Melanocyte of skin (primary cell): Measurements from ENCODE around the gene CRABP2. TPM values are rescaled to one million over a fixed set of nuclear protein-coding genes. Genes with fewer than 3 reads are reported as not detected.

ENCODE experiments used
- total RNA-seq, 2 donors: library from RNA; depleted of rRNA; stranded (reverse); fragments of >200 nt; gene quantifications; 2 replicates each; pipeline ENCODE4 v1.2.3, GENCODE V29; 2012

CRABP2 gene
- 1 to 10 TPM in 1 of 2 donors, not detected in 1; 1.7 TPM for total RNA-seq

DNA sequence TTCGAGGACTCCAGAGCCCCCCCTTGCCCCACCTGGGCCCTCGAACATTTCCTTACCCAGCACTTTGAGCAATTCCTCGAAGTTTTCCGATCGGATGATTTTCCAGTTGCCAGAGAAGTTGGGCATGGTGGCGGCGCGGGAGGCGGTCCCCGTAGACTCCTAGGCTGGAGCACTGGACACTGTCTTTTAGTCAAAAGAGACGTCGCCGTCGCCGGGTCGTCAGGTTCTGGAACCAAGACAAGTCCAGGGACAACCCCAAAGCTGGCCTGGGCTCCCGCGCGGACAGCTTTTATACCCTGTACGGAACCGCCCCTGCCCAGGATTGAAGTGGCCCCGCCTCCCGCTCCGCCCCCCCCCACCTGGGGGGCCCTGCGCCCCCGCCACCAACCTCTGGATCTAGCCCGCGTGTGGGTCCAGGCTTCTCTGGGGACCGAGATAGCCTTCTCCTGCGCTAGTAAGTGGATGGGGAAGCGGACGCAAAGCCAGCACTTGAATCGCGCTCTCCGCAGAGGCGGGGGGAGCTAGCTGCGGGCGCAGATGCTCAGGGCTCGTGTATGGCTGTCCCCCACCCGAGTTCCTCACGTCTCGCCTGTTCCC is at the start of gene CRABP2:
TSS of gene CRABP2 (minus strand) at position 263 of the 597 bp plus-strand sequence. CDS start at position 126, 137 bp downstream.

DNA sequence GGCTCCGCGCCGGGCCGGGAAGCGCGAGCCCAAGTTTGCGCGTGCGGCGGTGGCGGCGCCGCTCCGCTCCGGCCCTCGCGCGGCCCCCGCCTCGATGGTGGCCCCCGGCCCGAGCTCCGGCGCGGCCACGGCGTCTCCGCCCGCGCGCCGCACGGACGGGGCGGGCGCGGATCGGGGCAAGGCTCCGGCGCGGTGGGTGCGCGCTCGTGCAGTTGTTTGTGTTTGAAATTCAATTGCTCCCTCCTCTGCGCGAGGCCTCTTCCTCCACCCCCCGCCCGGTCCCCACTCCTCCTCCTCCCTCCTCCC is 46.0 kb upstream of the CRABP2 start, which contains the start of gene HDGF:
TSS of gene HDGF (minus strand) at position 225 of the 306 bp plus-strand sequence. CDS start 246 bp downstream, outside the sequence.

DNA sequence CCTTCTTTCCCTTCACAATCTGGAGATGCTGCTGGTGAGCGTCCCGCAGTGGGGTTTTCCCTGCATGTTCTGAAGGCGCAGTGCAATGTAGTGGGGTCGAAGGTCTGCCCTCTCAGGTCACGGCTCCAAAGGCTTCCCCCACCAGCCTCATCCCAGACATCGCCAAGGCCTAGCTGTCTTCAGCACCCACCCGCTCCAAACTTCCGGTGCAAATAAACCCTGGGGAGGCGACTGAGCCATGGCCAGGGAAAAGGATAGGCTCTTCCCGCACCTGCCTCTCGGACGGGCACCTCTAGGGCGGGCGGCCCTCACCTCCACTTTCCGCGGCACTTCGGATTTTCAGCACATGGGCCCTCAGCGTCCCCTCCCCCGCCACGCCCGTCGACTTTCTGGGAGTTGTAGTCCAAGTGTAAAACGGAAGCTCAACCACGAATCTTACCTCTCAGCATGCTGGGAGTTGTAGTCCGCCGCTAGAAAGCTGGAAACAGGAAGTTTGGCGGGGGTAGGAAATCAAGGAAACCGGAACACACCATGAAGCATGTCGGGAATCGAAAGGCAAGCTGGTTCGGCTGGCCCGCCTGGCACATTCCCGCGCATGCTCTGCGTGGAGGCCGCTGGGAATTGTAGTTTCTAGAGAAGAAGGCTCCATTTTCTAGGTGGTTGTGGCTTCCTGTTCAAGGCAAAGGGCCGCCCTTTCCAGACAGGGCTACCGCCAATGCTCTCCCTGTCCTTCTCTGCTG is 35.5 kb upstream of the CRABP2 start, which contains the start of gene MRPL24:
TSS of gene MRPL24 (minus strand) at position 348 of the 740 bp plus-strand sequence. CDS start 2,384 bp downstream, outside the sequence.

DNA sequence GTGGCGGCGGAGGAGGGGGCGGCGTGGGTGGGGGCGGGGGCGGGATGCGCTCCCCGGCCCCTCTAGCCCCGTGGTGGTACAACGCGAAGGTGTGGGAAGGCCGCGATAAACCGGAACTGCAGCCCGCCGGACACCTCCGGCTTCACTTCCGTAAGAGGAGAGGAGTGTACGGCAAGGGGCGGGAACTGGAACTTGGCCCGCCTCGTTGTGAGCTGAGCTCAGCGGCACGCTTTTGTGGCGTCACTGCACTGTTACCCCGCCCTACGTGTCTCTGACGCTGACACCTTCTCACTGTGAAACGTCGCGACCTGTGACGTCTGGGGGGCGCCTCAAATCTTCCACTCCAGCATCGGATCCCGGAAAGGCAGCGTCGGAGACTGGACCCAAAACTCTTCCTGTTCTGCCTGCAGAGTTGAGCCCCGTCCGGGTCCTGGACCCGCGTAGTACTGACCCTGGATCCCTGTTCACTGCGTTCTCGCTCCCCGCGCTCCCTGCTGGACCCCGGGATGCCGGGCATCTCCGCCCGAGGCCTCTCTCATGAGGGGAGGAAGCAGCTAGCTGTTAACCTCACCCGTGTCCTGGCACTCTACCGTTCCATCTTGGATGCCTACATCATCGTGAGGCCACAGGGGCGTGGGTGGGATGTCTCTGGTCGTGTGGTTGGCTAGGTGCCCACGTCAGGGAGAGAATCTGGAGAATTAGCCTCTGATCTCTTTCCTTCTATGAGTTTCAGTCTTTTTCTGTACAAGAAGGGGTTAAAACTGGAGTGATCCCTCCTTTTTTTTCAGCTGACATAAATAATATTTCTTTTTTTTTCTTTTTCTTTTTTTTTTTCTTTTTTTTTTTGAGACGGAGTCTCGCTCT is 23.4 kb upstream of the CRABP2 start, which contains the start of gene ISG20L2:
TSS of gene ISG20L2 (minus strand) at position 168 of the 864 bp plus-strand sequence. CDS start 1,114 bp downstream, outside the sequence.

DNA sequence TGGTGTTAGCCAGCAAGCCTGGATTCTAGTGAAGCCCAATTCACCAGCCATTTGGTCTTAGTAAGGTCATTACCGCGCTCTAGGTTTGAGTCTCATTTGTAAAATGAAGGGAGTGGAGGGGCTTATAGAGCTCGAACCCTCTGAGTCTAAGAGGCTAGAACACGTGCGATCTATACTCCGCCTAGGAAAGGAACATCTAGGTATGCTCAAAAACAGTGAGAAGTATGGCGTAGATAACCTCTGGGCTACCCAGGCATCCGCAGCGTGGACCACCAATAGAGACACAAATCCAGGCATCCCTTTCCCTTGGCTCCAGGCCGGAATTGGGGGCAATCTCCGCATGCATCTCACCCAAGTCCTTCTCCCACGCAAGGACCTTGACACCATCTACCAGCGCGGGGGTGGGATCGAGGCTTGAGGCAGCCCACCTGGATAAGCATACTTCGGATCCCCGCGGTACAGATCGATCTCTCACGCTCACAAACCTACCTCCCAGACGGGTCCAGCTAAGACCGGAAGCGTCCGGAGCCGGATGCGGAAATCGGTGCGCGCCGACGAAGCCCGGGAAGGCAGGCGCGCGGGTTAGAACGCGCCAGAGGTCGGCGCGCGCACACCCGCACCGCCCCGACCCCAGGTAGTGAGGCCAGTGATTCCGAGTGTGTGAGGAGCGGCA is 22.7 kb upstream of the CRABP2 start, which contains the start of gene METTL25B:
TSS of gene METTL25B (plus strand) at position 544 of the 673 bp plus-strand sequence. CDS start 636 bp downstream, outside the sequence.

DNA sequence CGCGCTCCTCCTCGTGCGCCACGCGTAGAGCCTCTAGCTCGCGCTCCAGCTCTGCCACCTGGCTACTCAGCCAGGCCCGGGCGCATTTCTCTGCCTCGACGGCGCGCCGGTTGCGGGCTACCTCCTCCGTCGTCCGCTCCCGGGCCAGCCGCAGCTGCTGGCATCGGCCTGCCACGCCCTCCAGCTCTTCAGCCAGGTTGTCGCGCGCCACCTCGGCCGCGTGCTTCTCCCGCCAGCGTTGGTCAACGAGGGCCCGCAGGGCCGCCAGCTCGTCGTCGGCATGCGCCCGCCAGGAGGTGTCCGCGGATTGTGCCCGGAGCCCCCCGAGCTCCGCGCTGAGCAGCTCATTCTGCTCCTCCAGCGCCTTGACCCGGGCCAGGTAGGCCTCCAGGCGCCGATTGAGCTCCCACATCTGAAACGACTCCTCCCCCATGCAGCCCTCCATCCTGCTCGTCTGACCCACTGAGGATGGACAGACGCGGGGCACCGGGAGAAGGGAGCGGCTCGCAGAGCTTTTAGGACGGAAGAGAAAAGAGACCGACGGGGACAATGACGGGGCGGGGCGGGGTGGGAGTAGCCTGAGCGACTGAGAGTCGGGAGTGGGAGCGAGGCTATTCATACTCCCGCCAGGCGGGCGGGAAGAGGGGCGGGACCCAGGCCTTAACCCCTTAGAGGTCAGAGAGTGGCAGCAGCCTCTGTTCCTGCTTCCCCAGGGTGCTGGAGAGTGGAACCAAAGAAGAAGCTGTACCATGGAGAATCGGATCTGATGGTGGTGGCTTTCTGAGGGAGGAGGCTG is 28.4 kb downstream of the CRABP2 start, which contains the start of gene NES:
TSS of gene NES (minus strand) at position 588 of the 796 bp plus-strand sequence. CDS start at position 445, 143 bp downstream.

Other genes starting within 250 kb of the CRABP2 start
- gene MEF2D, start 204.8 kb downstream of the CRABP2 start, total RNA-seq, result 10 to 100 TPM; 17.6 to 18.2 TPM
- gene IQGAP3, start 133.0 kb downstream of the CRABP2 start, total RNA-seq, result 10 to 100 TPM; 26.8 to 31.6 TPM
- gene TTC24, start 125.9 kb downstream of the CRABP2 start, total RNA-seq, result not detected
- 100 to 1,000 TPM; 112 to 129 TPM for gene NAXE, start 113.8 kb downstream of the CRABP2 start, total RNA-seq
- gene GPATCH4, start 104.1 kb downstream of the CRABP2 start, total RNA-seq, result 10 to 100 TPM; 18.2 to 26.6 TPM
- gene HAPLN2, start 86.2 kb downstream of the CRABP2 start, total RNA-seq, result not detected
- 100 to 1,000 TPM in 1 of 2 donors, 10 to 100 TPM in 1; 25.0 to 131 TPM for gene BCAN, start 63.5 kb downstream of the CRABP2 start, total RNA-seq
- 10 to 100 TPM; 14.8 to 26.6 TPM for gene NES, start 28.2 kb downstream of the CRABP2 start, total RNA-seq
- 10 to 100 TPM in 1 of 2 donors, 1 to 10 TPM in 1; 7.3 to 15.1 TPM for gene METTL25B, start 22.9 kb upstream of the CRABP2 start, total RNA-seq
- gene ISG20L2, start 23.2 kb upstream of the CRABP2 start, total RNA-seq, result 10 to 100 TPM; 22.4 to 25.0 TPM
- 10 to 100 TPM; 37.5 to 42.0 TPM for gene MRPL24, start 35.5 kb upstream of the CRABP2 start, total RNA-seq
- 100 to 1,000 TPM; 125 to 176 TPM for gene HDGF, start 46.1 kb upstream of the CRABP2 start, total RNA-seq
- gene PRCC, start 62.0 kb upstream of the CRABP2 start, total RNA-seq, result 10 to 100 TPM; 20.0 to 22.0 TPM
- not detected for gene SH2D2A, start 111.3 kb upstream of the CRABP2 start, total RNA-seq
- gene INSRR, start 153.5 kb upstream of the CRABP2 start, total RNA-seq, result not detected
- under 1 TPM in 1 of 2 donors, not detected in 1; under 0.01 TPM for gene NTRK1, start 155.3 kb upstream of the CRABP2 start, total RNA-seq
- not detected for gene PEAR1, start 188.1 kb upstream of the CRABP2 start, total RNA-seq
- gene LRRC71, start 215.0 kb upstream of the CRABP2 start, total RNA-seq, result not detected